Mucosa of descending colon (tissue), 3 donors: ENCODE data around the gene ATP9B. TPM values are rescaled to one million over a fixed set of nuclear protein-coding genes. Genes with fewer than 3 reads are reported as not detected.

Experiments
- ATAC-seq: fragments of 200-7000 bp; cut with Tn5 transposase; one replicate; pipeline ENCODE4 v1.9.1; 2020; ENCODE audit warnings: mild to moderate bottlenecking, moderate library complexity
- DNase-seq, 3 donors: peaks; one replicate each; pipeline ENCODE4 v3.0.0-alpha.2; 2020
- H3K36me3 ChIP-seq: fragments of 200-600 bp; one replicate; pipeline ENCODE4 v1.8.0; 2021; ENCODE audit warnings: low read depth, mild to moderate bottlenecking
- H3K4me1 ChIP-seq: fragments of 200-600 bp; one replicate; pipeline ENCODE4 v1.8.0; 2021; ENCODE audit warnings: low read depth, mild to moderate bottlenecking
- H3K4me3 ChIP-seq: fragments of 200-600 bp; one replicate; pipeline ENCODE4 v1.8.0; 2021; ENCODE audit warnings: mild to moderate bottlenecking
- H3K9me3 ChIP-seq: fragments of 200-600 bp; one replicate; pipeline ENCODE4 v1.8.0; 2021; ENCODE audit warnings: mild to moderate bottlenecking
- CTCF ChIP-seq: fragments of 200-600 bp; IDR thresholded peaks from one replicate; pipeline ENCODE4 v1.8.0; 2022; ENCODE audit warnings: antibody characterized with exemption, mild to moderate bottlenecking
- intact Hi-C, 2 donors: fragments of 100-400 bp; cut with DNase I in 1 of 2; cut with micrococcal nuclease in 1 of 2; formaldehyde crosslinking; loops; one replicate each; pipeline versions ENCODE4 v1.11.0 to v1.11.1; 2022; cut with DNase I, micrococcal nuclease
- total RNA-seq, 3 donors: library from RNA; stranded (reverse); fragmentation: NEBNext Ultra II Directional in 2 of 3; extraction: Animal tissue kit (Norgen Biotek cat#: 25700) in 2 of 3; gene quantifications; one replicate each; pipeline versions ENCODE4 v1.2.1 to v1.2.4, GENCODE V29; 2021 to 2023
- donor health status: DM: no; HTN: no; CAD: no; lungs with moderate emphysema.
- donor health status: DM: no; HTN: no; CAD: no.
- donor health status: DM: no; HTN: yes; CAD: no.

ATP9B gene
- total RNA-seq, 3 donors from 2014 or later: 25.8 to 37.1 (median 34.1) TPM

DNA sequence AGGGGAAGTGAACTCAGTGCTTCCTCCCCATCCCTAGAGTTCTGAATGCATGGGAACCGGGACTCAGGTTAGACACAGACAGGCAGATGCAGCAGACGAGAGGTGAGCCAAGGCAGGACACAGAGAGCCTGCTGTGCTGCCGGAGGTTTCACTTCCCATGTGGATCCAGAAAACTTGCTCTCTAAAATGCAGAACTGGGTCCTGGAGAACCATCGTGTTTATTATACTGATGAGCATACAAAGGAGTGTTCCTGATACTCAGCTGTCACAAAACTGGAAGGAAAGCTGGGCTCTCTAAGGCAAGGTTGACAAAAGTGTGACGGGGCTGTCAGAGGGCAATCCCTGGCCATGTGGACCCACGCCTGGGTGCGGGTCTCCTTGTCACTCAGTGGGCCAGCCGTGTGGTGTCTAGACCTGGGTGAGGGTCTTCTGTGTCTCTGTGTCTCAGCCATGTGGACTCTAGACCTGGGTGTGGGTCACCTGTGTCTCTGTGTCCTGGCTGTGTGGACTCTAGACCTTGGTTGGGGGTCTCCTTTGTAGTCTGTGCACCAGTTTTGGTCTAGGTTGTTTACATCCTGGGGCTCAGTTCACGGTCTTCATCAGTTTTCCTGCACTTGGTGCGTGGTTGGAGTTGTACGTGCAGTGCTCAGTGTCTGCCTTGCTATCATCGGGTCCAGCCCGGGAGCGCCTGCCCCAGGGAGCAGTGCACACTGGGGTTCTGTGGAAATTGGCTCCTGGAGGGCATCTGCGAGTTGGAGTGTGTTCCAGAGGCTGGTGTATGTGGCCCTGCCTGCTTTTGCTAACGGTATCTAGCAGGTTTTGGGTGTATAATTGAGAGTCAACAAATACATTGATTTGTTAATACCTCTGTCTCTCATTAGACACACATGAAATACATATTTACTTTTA, 141.1 kb downstream of the ATP9B start:
- Histone ChIP-seq H3K9me3 (no peaks in the 10 kb centered on the region), H3K36me3 (no peaks in the 10 kb centered on the region), H3K4me3 (no peak overlapping the region), H3K4me1 (no peaks in the 10 kb centered on the region)
- no peak for TF ChIP-seq CTCF
- intact Hi-C loops: no loop called here
- ATAC-seq: no peak
- DNase-seq: no peak

DNA sequence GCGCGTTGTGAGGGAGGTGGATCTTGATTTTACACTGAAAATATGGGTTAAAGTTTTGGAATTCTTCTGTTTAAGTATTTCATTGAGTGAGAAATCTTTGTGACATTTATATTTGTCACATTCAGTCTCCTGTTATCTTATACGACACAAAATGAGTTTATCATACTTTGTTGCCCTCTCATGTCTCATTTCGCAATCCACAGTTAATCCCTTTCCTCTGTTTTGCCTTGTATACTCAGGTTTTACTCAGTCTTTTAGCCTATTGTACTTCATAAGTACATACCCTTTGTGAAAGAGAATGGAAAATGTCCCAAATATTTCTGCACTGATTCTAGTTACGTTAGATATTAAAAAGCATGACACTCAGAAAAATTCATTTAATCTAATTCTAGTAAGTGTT, 142.7 kb downstream of the ATP9B start:
- ATAC-seq: no peak
- intact Hi-C loops: no loop called here
- H3K4me3 ChIP-seq: no peak overlapping the region
- no peaks in the 10 kb centered on the region for H3K36me3 ChIP-seq
- no peaks in the 10 kb centered on the region for H3K4me1 ChIP-seq
- H3K9me3 ChIP-seq: no peaks in the 10 kb centered on the region
- no peak for TF ChIP-seq CTCF
- DNase-seq: no peak

DNA sequence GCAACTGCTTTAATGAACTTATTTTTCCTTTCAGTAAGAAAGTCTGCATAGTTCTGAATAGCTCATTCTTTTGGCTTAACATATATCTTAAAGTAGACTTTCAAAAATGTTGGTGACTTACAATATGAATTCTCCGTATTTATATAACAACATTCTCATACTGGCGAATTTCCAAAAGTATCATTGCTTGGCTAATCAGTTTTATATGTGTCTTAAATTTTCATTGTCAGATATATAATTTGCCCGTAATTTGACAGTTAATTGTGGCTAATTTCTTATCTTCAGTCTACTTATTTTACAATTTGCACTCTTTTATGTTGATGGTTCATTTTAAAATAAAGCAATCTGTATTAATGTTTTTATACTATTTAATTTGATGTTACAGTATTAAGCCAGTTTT, 144.9 kb downstream of the ATP9B start:
- Histone ChIP-seq H3K4me1 (no peaks in the 10 kb centered on the region), H3K36me3 (no peaks in the 10 kb centered on the region), H3K9me3 (no peaks in the 10 kb centered on the region), H3K4me3 (no peak overlapping the region)
- intact Hi-C loops: no loop called here
- TF ChIP-seq CTCF: no peak
- ATAC-seq (no peak), DNase-seq (no peak)

- no peak for ATAC-seq
- Histone ChIP-seq H3K4me3 (no peak overlapping the region), H3K36me3 (no peaks in the 10 kb centered on the region), H3K9me3 (no peaks in the 10 kb centered on the region), H3K4me1 (no peaks in the 10 kb centered on the region)
- intact Hi-C loops: no loop called here
- no peak for TF ChIP-seq CTCF
- no peak for DNase-seq
Observed at GRCh38 chr18:79216176-79216575, 147.0 kb downstream of the ATP9B start.

GRCh38 chr18:79217979-79218604, 148.9 kb downstream of the ATP9B start:
- H3K4me3 ChIP-seq: no peak overlapping the region
- ATAC-seq: no peak
- no peak for TF ChIP-seq CTCF

More at GRCh38 chr18:79217979-79218604, 148.9 kb downstream of the ATP9B start:
- H3K4me1 ChIP-seq: no peaks in the 10 kb centered on the region
- DNase-seq: no peak
- no peaks in the 10 kb centered on the region for H3K36me3 ChIP-seq
- intact Hi-C loops: no loop called here
- H3K9me3 ChIP-seq: no peaks in the 10 kb centered on the region
